Stimulated activated CD4-positive, alpha-beta T cell treated with anti-CD3 and anti-CD28 coated beads, Interleukin-1b, Interleukin-23, amount 100 ng/mL, for 4 hours (primary cell): ENCODE results near the gene AOX1.
"Not testable (repeated sequence)": the region's sequence is repeated elsewhere in the genome, so short reads cannot be mapped to it uniquely, and the experiment has no call there.

ENCODE experiments used
- DNase-seq, 2 donors: peaks; one replicate each; pipeline ENCODE4 v3.0.0-alpha.2; 2020; ENCODE audit warnings: low read depth in 2 of 2

The AOX1 gene

DNA sequence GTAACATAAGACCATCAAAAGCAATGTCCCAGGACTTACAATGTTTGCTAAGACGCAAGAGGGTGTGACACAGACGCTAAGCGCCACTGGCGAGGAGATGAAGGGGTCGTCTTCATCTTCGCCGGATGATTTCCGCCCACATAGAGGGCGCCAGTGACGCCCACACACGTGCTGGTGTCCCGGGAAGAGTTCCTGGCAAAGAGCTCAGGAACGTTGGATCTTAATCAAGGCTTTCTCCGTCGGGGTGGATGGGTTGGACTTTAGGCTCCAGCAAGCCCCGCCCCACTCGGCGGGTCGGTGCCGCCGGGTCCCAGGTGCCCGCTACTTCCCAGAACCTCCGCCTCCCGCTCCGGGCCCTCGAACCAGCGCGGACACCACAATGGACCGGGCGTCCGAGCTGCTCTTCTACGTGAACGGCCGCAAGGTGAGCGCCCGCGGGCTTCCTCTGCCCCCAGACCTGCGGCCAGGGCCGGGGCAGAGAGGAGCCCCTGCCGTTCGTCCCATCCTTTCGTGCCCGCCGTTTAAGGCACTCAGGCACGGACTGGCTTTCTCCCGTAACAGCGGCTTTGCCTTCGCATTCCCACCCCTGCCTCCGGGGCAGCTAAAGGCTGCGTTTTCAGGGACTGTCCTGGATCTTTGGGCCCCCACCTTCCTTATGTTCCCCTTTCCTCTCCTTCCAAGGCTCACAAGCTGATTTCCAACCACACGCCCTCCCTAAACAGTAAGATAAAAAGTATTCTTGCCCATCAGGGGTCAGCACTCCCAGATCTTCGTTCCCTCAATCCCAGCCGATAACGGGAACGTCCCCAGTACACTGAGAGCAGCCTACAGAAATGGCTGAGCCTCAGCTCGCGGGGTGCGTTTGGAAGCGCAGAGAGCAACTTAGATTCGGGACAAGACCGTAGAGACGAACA is at the start of gene AOX1:
Gene AOX1 (plus strand): TSS at position 285 of the 914 bp plus-strand sequence. CDS start 95 bp downstream, at position 380.
- no peak for DNase-seq

DNA sequence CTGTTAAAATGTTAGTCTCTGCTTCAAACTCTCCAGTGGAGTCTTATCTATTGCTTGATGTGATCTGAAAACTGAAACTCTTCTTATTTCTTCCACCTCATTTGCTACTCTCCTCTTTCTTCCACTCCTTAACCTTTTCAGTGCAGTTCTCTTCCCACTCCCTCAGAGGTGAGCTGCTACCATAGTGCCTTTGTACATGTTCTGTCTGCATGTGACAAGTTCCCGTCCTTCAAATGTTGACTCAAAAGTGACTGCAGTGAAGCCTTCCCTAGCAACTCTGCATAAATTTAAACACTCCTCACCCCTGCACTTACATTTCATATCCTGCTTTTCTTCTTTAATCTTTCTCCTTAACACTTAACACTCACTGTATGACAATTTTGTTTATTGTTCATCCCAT is 47.7 kb upstream of the AOX1 start:
- DNase-seq = no peak

DNA sequence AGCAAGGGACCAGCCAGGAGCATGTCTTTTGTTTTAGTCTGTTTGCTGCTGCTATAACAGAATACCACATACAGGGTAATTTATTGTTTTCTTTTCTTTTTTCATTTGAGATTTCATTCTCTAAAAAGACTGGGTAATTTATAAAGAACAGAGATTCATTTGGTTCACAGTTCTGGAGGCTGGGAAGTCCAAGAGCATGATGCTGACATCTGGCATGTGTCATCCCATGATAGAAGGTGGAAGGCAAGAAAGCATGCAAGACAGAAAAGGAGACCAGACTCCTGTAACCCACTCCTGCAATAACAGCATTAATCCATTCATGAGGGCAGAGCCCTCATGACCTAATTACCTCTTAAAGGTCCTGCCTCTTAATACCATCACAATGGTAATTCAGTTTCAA is 45.0 kb upstream of the AOX1 start:
- DNase-seq = no peak

DNA sequence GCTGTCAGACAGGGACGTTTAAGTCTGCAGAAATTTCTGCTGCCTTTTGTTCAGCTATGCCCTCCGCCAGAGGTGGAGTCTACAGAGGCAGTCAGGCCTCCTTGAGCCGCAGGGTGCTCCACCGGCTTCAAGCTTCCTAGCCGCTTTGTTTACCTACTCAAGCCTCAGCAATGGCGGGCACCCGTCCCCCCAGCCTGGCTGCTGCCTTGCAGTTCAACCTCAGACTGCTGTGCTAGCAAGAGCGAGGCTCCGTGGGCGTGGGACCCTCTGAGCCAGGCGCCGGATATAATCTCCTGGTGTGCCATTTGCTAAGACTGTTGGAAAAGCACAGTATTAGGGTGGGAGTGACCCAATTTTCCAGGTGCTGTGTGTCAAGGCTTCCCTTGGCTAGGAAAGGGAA is 19.2 kb upstream of the AOX1 start:
- not testable (repeated sequence) for DNase-seq

DNA sequence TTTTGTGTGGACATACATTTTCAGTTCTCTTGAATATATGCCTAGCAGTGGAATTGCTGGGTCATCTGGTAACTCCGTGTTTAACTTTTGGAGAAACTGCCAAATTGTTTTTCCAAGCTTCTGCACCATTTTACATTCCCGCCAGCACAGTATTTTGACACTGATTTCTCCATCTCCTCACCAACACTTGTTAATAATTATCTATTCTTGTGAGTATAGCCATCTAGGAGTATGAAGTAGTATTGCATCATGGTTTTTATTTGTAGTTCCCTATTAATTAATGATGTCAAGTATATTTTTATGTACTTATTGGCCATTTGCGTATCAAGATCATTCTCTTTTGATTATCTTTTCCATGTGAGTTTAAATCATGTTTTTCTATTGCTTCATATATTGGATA is 17.9 kb upstream of the AOX1 start:
- no peak for DNase-seq

DNA sequence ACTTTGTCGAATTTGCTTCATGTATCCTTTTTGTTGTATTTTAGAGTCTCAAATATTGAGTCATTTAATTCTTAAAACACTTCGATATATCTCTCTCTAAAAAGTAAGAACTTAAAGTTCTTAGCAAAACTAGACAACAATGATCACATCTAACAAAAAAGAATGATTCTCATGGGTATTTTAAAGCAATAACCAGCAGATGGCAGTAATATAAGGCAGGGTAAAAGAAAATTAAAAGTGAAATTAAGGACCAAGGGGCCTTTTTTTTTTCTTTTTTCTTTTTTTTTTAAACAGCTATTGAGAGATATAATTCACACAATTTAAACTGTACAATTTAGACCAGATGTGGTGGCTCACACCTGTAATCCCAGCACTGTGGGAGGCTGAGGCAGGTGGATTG is 9.9 kb upstream of the AOX1 start:
- DNase-seq = no peak

DNA sequence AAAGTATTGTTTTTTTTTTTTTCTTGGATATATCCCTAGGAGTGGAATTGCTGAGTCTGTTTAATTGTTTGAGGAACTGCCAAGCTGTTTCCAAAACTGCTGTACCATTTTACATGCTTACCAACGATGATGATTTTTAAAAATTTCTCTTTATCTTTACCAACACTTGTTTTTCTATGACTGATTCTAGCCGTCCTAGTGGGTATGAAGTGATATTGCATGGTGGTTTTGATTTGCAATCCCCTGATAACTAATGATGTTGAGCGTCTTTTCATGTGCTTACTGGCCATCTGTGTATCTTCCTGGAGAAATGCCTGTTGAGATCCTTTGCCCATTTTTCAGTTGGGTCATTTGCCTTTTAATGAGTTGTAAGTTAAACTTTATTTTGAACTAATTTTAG is 8.8 kb upstream of the AOX1 start:
- no peak for DNase-seq

DNA sequence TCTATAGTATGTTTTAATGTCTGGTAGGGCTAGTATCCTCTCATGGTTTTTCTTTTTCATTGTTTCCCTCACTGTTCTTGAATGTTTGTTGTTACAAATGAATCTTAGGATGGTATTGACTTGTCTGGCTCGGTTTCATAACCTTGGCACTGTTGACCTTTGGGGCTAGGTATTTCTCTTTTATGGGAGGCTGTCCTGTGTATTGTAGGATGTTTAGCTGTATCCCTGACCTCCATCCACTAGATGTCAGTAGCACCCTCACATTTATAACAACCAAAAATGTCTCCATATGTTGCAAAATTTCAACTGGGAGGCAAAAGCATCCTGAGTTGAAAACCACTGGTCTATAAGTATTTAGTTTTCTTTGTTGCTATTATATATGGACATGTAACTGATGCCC is 7.0 kb upstream of the AOX1 start:
- DNase-seq = no peak

DNA sequence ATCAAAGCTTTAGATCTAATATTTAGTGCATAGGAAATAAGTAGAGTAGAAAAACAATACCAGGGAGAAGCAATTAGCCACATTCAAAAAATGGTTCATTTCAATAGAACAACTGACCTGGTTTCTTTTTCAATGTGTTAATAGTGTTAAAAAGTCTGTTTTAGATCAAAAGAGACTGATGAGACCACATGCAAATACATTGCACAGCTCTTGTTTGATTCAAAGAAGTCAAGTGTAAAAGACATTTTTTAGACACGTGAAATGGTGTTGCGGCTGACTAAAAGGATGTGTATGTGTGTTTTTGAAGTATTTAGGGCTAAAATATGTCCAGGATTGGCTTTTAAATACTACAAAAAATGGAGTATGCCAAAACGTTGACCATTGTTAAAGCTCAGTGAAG is 1.2 kb upstream of the AOX1 start:
- no peak for DNase-seq

DNA sequence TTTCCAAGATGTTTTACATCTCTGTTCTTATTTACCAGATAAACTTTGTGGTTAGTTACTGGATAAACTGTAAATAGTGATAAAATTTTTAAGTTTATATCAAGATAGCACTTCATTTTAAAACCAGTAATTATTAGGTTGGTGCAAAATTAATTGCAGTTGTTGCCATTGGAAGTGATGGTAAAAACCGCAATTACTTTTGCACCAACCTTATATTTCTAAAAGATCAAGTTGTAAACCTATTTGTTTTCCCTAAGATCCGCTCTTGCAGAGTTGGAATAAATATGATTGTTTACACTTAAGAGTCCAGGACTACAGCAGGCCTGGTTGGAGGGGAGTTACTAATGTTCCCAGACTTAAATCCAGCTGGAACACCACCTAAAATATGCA is 479 bp upstream of the AOX1 start:
- no peak for DNase-seq

DNA sequence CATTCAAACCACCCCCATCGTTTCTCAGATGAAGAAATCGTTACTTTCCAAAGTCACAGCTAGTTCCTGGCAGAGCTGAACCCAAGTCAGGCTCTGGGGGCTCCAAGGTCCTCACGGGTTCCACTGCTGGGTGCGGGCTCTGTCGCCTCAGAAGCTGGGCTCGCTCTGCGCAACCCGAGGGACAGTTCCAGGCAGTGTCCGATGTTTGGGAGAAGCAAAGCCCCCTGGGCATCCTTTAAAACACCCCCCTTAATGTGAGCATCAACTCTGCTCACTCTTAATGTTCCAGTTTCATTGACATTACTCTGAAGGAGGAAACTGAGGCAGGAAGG is 796 bp downstream of the AOX1 start:
- no peak for DNase-seq

DNA sequence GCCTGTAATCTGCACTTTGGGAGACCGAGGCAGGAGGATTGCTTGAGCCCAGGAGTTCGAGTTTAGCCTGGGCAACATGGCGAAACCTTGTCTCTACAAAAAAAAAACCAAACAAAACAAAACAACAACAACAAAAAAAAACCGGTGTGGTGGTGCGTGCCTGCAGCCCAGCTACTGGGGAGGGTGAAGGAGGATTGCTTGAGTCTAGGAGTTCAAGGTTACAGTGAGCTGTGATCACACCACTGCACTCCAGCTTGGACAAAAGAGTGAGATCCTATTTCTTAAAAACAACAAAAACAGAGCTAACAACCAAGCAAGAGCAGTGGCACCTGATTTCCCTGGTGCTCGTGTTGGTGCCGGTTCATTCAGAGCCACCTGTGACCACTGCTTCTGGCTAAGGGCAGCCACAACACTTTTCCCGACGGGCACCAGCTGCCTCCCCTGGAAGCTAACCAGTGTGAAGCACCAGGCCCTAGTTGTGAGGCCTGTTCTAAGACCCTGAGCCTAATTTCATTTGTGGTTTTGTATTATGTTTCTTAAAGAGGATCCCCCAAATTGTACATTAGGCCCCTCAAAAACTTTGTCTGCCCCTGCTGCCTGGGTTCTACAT is 1.3 kb downstream of the AOX1 start:
- no peak for DNase-seq

DNA sequence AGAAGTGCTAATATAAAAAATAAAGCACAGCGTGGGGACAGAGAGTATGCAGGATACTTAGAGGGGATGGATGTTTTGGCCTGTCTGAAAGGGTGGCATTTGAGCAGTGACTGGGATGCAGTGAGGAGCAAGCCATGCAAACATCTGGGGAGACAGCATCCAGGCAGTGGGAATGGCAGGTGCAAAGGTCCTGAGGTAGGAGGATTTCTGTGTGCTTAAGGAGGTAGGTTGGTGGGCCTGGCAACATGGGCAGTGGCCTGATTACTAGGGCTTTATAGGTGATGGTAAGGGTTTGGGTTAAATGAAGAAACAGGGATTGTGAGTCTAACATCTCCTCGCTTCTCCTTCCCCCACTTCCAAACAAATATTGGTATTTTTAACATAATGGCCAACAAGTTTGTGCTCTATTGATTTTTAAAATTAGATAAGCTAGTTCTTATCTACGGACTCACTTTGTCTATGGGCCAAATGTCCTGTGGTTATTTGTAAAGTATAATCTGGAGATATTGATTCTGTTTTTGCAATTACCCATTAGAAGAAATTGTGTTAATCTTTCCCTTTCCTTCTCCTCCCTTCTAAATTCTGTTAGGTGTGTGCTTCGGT is 2.4 kb downstream of the AOX1 start:
- DNase-seq = no peak

DNA sequence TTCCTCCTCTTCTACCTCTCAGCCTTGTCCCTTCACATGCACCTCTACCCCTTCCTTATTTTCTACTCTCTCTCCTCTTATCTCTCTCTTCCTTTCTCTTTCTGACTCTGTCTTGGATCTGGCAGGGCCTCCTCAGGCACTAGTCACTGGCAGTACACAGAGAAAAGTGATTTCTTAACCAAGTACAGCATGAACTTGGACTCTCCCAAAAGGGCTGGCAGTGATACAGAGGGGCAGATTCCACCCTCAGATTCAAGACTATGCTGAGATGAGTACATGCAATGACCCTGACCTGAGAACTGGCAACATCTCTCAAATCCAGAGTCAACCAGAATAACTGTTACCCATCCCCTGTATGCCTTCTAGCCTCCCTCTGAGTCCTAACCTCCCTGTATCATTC is 4.3 kb downstream of the AOX1 start:
- no peak for DNase-seq

DNA sequence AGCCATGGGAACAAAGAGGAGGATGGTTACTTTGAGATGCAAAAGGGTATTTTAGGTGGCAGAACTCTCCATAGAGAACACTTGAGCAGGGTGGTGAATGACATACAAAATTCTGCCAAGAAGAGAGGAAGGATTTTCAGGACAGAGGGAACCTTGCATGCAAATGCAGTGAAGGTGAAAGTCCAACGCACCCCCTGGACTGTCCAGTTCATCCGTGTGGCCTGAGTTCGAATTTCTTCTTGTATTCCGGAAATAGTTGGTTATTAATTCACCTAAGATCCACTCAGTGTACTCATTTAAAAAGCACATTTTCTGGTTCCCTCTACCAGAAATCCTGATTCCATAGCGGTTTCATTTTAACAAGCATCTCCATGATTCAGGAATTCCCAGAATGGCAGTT is 5.5 kb downstream of the AOX1 start:
- DNase-seq = no peak

DNA sequence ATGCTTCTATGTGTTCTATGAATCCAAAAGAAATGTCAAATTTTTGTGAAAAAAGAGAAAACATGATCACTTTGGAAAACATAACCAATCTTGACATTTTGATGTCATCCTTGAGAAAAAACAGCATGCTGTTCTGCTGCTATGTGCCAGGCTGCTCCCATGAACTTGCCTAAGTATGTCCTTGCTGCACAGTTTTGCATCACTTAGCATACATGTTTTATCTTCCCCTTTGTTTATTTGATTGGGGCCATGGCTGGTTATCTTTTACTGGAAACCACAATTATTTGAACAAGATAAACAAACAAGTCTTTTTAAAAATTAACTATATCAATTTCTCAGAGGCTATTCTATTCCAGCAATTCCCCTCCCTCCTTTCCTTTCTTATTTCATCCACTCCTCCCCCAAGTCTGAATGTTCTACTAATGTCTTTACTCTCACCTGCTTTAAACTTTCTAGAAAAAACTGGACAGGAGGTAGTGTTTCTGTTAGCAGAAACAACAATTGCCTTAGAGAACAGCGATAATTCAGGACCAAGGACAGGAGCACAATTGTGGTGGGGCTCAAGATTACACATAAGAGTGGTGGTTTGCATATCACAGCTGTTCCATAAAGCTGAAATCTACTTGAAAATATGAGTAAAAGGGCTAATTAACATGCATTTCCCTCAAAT is 6.7 kb downstream of the AOX1 start:
- no peak for DNase-seq

DNA sequence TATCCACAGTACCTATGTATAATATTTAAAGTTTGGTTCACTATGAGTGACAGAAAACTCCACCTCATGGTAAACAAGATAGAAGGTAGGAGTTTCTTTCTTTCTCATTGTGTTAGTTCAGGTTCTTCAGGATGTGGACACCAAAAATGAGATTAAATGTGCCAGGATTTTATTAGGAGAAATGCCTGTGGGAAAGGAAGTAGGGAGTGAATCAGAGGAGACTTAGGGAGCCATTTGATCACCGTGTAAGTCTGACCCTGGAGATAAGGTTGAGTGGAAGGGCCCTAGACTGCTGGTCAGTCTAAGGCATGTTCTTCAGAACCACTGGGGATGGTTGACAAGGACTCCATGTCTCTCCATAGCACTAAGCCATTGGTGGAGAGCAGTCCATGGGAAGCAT is 8.1 kb downstream of the AOX1 start:
- no peak for DNase-seq

DNA sequence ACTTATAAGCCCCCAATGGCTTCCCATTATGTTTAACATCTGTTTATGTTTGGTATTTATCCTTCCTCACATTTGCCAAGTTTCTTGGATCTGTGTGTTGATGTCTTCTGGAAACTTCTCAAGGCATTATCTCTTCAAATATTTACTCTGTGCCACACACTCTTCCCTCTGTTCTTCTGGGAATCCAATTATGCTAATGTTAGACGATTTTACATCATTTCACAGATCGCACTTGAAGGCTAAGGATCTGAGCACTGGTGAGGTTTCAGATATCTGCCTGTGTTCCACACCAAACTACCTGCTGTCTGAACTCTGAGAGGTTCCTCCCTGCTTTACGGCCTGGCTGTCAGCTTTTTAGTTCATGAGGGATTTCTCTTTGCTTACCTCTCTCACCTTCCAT is 10.1 kb downstream of the AOX1 start:
- no peak for DNase-seq

DNA sequence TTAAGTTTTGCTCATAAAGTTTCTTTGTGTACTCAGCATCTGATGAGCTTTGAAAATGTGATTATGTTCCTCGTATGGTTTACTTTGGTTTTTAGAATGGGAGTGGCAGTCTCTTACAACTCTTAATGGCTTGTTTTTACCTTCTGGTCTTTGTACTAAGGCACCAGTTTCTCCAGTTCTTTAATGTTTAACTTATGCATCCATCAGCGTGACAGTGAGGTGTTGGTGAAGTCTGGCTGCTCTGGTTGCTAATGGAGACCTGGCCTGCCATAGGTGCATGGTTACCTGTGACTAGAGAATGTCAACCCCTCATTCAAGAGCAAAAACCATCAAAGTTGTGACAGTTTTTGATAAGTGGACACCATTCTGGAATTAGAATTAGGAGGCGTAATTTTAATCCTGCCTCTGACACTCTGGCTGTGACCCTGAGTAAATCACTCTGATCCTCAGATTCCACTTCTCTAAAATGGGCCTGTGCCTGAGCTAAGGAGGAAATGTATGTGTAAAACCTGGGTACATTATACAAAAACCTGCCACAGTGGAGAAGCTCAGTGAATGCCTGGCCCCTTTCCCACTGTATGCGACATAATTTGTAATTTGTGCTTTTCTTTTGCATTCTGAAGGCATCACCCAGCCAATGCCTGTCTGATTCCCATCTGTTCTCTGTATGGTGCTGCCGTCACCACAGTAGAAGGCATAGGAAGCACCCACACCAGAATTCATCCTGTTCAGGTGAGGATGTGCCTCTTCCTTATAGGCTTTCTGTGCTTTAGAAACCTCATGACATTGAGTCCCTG is 11.2 kb downstream of the AOX1 start:
- DNase-seq = no peak

DNA sequence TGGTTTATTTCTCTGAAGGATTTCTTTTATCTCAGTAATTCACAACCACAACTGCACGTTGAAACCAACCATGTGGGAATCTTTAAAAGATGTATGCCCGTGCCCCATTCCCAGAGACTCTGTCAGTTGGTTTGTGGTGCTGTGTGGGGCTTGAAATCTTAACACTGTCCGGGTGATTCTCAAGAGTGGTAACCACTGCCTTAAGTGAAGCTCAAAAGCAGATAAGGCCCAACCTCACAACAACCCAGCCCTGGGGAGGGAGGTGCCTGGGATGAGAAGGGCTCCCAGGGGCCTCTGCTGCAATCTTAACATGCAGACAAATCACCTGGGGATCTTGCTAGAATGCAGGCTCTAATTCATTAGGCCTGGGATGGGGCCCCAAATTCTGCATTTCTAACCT is 13.4 kb downstream of the AOX1 start:
- DNase-seq = no peak

DNA sequence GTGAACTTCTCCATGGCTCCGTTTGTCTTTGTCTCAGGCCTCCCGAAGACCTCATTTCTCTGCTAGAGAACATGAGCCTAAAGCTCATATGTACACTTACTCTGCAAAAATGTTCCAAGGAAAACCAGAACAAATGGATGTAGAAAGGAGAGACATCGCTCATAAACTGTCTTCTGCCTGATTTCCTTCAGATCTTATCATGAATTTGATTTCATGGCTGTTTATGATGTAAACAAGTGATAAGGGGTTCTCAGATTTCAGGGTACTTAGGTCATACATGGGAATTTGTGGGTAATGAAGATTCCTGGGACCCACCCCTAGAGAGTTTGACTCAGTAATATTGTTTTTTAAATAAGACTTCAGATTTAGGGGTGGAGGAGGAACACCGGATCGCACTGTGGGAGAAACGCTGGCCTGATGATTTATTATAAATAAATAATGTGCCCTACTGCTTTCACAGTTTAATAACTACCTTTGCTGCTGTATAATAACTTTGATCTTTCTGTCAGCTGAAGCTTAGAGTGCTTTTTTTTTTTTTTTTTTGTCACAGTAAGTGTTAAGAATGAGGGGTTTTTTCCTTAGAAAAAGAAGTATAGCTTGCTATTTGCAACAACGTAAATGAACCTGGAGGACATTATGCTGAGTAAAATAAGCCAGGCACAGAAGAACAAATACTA is 14.9 kb downstream of the AOX1 start:
- DNase-seq = no peak
